ENCODE measurements around the gene CHRNA5.
"Not testable (repeated sequence)": the region's sequence is repeated elsewhere in the genome, so short reads cannot be mapped to it uniquely, and the experiment has no call there.

CHRNA5 gene

GRCh38 chr15:78565951-78566774 is 843 bp downstream of the CHRNA5 start:
- no peak for DNase-seq (ENCODE audit: low spot score)

GRCh38 chr15:78567531-78567930 is 2.2 kb downstream of the CHRNA5 start:
- DNase-seq (ENCODE audit: low spot score) = no peak

- DNase-seq (ENCODE audit: low spot score) = no peak
Observed at GRCh38 chr15:78570710-78571109, 5.4 kb downstream of the CHRNA5 start.

GRCh38 chr15:78571382-78571781 is 6.1 kb downstream of the CHRNA5 start:
- no peak for DNase-seq (ENCODE audit: low spot score)

- no peak for DNase-seq (ENCODE audit: low spot score)
Observed at GRCh38 chr15:78573416-78573815, 8.1 kb downstream of the CHRNA5 start.

- DNase-seq (ENCODE audit: low spot score) = no peak
Observed at GRCh38 chr15:78574944-78575343, 9.6 kb downstream of the CHRNA5 start.

GRCh38 chr15:78597583-78597982 is 32.3 kb downstream of the CHRNA5 start:
- no peak for DNase-seq (ENCODE audit: low spot score)

GRCh38 chr15:78598348-78598747 is 33.0 kb downstream of the CHRNA5 start:
- DNase-seq (ENCODE audit: low spot score) = no peak

GRCh38 chr15:78599189-78599588 is 33.9 kb downstream of the CHRNA5 start:
- no peak for DNase-seq (ENCODE audit: low spot score)

GRCh38 chr15:78603467-78603866 is 38.1 kb downstream of the CHRNA5 start:
- no peak for DNase-seq (ENCODE audit: low spot score)

GRCh38 chr15:78604420-78604819 is 39.1 kb downstream of the CHRNA5 start:
- DNase-seq (ENCODE audit: low spot score) = no peak

GRCh38 chr15:78605201-78605600 is 39.9 kb downstream of the CHRNA5 start:
- DNase-seq (ENCODE audit: low spot score) = no peak

- no peak for DNase-seq (ENCODE audit: low spot score)
Observed at GRCh38 chr15:78605680-78606079, 40.4 kb downstream of the CHRNA5 start.

- not testable (repeated sequence) for DNase-seq (ENCODE audit: low spot score)
Observed at GRCh38 chr15:78609551-78609950, 44.2 kb downstream of the CHRNA5 start.

GRCh38 chr15:78614021-78614420 is 48.7 kb downstream of the CHRNA5 start:
- DNase-seq (ENCODE audit: low spot score) = no peak

GRCh38 chr15:78615151-78615589 is 49.9 kb downstream of the CHRNA5 start:
- DNase-seq (ENCODE audit: low spot score) = no peak

GRCh38 chr15:78616506-78616905 is 51.2 kb downstream of the CHRNA5 start:
- DNase-seq (ENCODE audit: low spot score) = no peak

GRCh38 chr15:78617076-78617475 is 51.8 kb downstream of the CHRNA5 start:
- DNase-seq (ENCODE audit: low spot score) = no peak

- no peak for DNase-seq (ENCODE audit: low spot score)
Observed at GRCh38 chr15:78617516-78617915, 52.2 kb downstream of the CHRNA5 start.

GRCh38 chr15:78618064-78618463 is 52.7 kb downstream of the CHRNA5 start:
- DNase-seq (ENCODE audit: low spot score) = no peak

- peak; percentile 77 for DNase-seq (ENCODE audit: low spot score)
Observed at GRCh38 chr15:78618490-78618934, 53.2 kb downstream of the CHRNA5 start.

GRCh38 chr15:78619022-78619950 is 54.0 kb downstream of the CHRNA5 start:
- no peak for DNase-seq (ENCODE audit: low spot score)

GRCh38 chr15:78620021-78620526 is 54.8 kb downstream of the CHRNA5 start:
- no peak for DNase-seq (ENCODE audit: low spot score)

All from CD4-positive, alpha-beta T cell treated with Interleukin-2 at 100 ng/mL for 4 hours (primary cell).